Mucosa of stomach (tissue), 1 donor: ENCODE results near the gene SLC12A8.

Experiments
- H3K27me3 ChIP-seq: one replicate; pipeline ENCODE4 v1.7.0; 2013; ENCODE audit warnings: mild to moderate bottlenecking, low read length; ENCODE audit not compliant: control insufficient read depth, insufficient read depth
- H3K36me3 ChIP-seq: one replicate; pipeline ENCODE4 v1.7.0; 2013; ENCODE audit warnings: low read length; ENCODE audit not compliant: control insufficient read depth, insufficient read depth
- H3K4me1 ChIP-seq: one replicate; pipeline ENCODE4 v1.7.0; 2013; ENCODE audit warnings: mild to moderate bottlenecking, low read length; ENCODE audit not compliant: control insufficient read depth, insufficient read depth
- H3K4me3 ChIP-seq: one replicate; pipeline ENCODE4 v1.7.0; 2013; ENCODE audit warnings: low read length
- H3K9ac ChIP-seq: one replicate; pipeline ENCODE4 v1.7.0; 2013; ENCODE audit warnings: mild to moderate bottlenecking, low read length, moderate library complexity
- H3K9me3 ChIP-seq: one replicate; pipeline ENCODE4 v1.7.0; 2013; ENCODE audit warnings: mild to moderate bottlenecking, low read length, moderate library complexity; ENCODE audit not compliant: control insufficient read depth
- donor health status: Pancreatic carcinoma.

Gene SLC12A8

GRCh38 chr3:125213364-125213755 lies 812 bp upstream of the SLC12A8 start:
- peaks cover 20% of the 10 kb centered on the region for H3K4me1 ChIP-seq
- no peaks in the 10 kb centered on the region for H3K9me3 ChIP-seq
- no peak overlapping the region for H3K4me3 ChIP-seq
- peak overlapping the region; percentile 76 for H3K9ac ChIP-seq
- H3K27me3 ChIP-seq, result peaks cover 9% of the 10 kb centered on the region
- no peaks in the 10 kb centered on the region for H3K36me3 ChIP-seq

GRCh38 chr3:125212091-125212508 lies 448 bp downstream of the SLC12A8 start:
- H3K4me3 ChIP-seq, result peak overlapping the region; percentile 61
- H3K27me3 ChIP-seq, result peaks cover 9% of the 10 kb centered on the region
- H3K36me3 ChIP-seq, result no peaks in the 10 kb centered on the region
- H3K9ac ChIP-seq, result peak overlapping the region; percentile 76
- no peaks in the 10 kb centered on the region for H3K9me3 ChIP-seq
- peaks cover 32% of the 10 kb centered on the region for H3K4me1 ChIP-seq

- Histone ChIP-seq H3K4me3 (peak overlapping the region; percentile 61), H3K4me1 (peaks cover 35% of the 10 kb centered on the region), H3K9ac (peak overlapping the region; percentile 76), H3K9me3 (no peaks in the 10 kb centered on the region), H3K27me3 (peaks cover 9% of the 10 kb centered on the region), H3K36me3 (no peaks in the 10 kb centered on the region)
Measured at GRCh38 chr3:125211523-125212090, 941 bp downstream of the SLC12A8 start.

GRCh38 chr3:125207949-125208568 lies 4.5 kb downstream of the SLC12A8 start:
- H3K36me3 ChIP-seq, result no peaks in the 10 kb centered on the region
- peaks cover 35% of the 10 kb centered on the region for H3K4me1 ChIP-seq
- H3K9ac ChIP-seq, result no peak overlapping the region
- peak overlapping the region; percentile 18 for H3K4me3 ChIP-seq
- H3K27me3 ChIP-seq, result peaks cover 5% of the 10 kb centered on the region
- H3K9me3 ChIP-seq, result no peaks in the 10 kb centered on the region

- Histone ChIP-seq H3K27me3 (no peaks in the 10 kb centered on the region), H3K9ac (no peak overlapping the region), H3K4me1 (peaks cover 35% of the 10 kb centered on the region), H3K36me3 (no peaks in the 10 kb centered on the region), H3K9me3 (no peaks in the 10 kb centered on the region), H3K4me3 (no peak overlapping the region)
Measured at GRCh38 chr3:125207507-125207906, 5.0 kb downstream of the SLC12A8 start.

GRCh38 chr3:125206934-125207333 lies 5.6 kb downstream of the SLC12A8 start:
- Histone ChIP-seq H3K4me1 (peaks cover 35% of the 10 kb centered on the region), H3K9me3 (no peaks in the 10 kb centered on the region), H3K4me3 (no peak overlapping the region), H3K9ac (no peak overlapping the region), H3K27me3 (no peaks in the 10 kb centered on the region), H3K36me3 (no peaks in the 10 kb centered on the region)

- no peak overlapping the region for H3K9ac ChIP-seq
- H3K27me3 ChIP-seq, result no peaks in the 10 kb centered on the region
- H3K9me3 ChIP-seq, result no peaks in the 10 kb centered on the region
- no peaks in the 10 kb centered on the region for H3K36me3 ChIP-seq
- peaks cover 19% of the 10 kb centered on the region for H3K4me1 ChIP-seq
- no peak overlapping the region for H3K4me3 ChIP-seq
Measured at GRCh38 chr3:125203731-125204130, 8.8 kb downstream of the SLC12A8 start.

GRCh38 chr3:125202197-125202596 lies 10.4 kb downstream of the SLC12A8 start:
- Histone ChIP-seq H3K9ac (no peak overlapping the region), H3K4me1 (peaks cover 4% of the 10 kb centered on the region), H3K9me3 (no peaks in the 10 kb centered on the region), H3K36me3 (no peaks in the 10 kb centered on the region), H3K4me3 (no peak overlapping the region), H3K27me3 (no peaks in the 10 kb centered on the region)

GRCh38 chr3:125200731-125201139 lies 11.8 kb downstream of the SLC12A8 start:
- H3K36me3 ChIP-seq, result no peaks in the 10 kb centered on the region
- no peak overlapping the region for H3K4me3 ChIP-seq
- no peak overlapping the region for H3K9ac ChIP-seq
- no peaks in the 10 kb centered on the region for H3K27me3 ChIP-seq
- no peaks in the 10 kb centered on the region for H3K4me1 ChIP-seq
- no peaks in the 10 kb centered on the region for H3K9me3 ChIP-seq

- Histone ChIP-seq H3K36me3 (no peaks in the 10 kb centered on the region), H3K9ac (no peak overlapping the region)
Measured at GRCh38 chr3:125194849-125195601, 17.5 kb downstream of the SLC12A8 start.

GRCh38 chr3:125194061-125194848 lies 18.3 kb downstream of the SLC12A8 start:
- Histone ChIP-seq H3K27me3 (no peaks in the 10 kb centered on the region), H3K36me3 (peaks cover 7% of the 10 kb centered on the region), H3K9me3 (no peaks in the 10 kb centered on the region), H3K4me3 (no peak overlapping the region), H3K9ac (no peak overlapping the region), H3K4me1 (no peaks in the 10 kb centered on the region)

More at GRCh38 chr3:125194849-125195601, 17.5 kb downstream of the SLC12A8 start:
- Histone ChIP-seq H3K9me3 (no peaks in the 10 kb centered on the region), H3K4me3 (no peak overlapping the region), H3K4me1 (no peaks in the 10 kb centered on the region), H3K27me3 (no peaks in the 10 kb centered on the region)
